HTR-8/SVneo (cell line): ENCODE results near the gene DBP.

Experiments
- DNase-seq: peaks from one replicate; pipeline ENCODE4 v3.0.0; 2011; ENCODE audit warnings: low spot score, mixed read lengths; ENCODE audit not compliant: insufficient read length
- FAIRE-seq: peaks from 2 replicates; lab custom pipeline; 2011; peaks lifted over from hg19 to GRCh38; lab: Jason Lieb, UNC

Gene DBP

GRCh38 chr19:48616041-48616436 is 21.1 kb downstream of the DBP start:
- FAIRE-seq (no peak), DNase-seq (no peak)

GRCh38 chr19:48615231-48616040 is 21.7 kb downstream of the DBP start:
- FAIRE-seq: no peak
- no peak for DNase-seq

- no peak for DNase-seq
- FAIRE-seq: no peak
Measured at GRCh38 chr19:48614436-48615230, 22.5 kb downstream of the DBP start, which contains the start of gene FAM83E. Gene FAM83E (minus strand): TSS chr19:48615076. CDS start chr19:48613372, 1,704 bp downstream.

- DNase-seq: no peak
Measured at GRCh38 chr19:48613852-48614435, 23.2 kb downstream of the DBP start.

GRCh38 chr19:48613024-48613851 is 23.9 kb downstream of the DBP start:
- DNase-seq: no peak
- no peak for FAIRE-seq

More at GRCh38 chr19:48613852-48614435, 23.2 kb downstream of the DBP start:
- FAIRE-seq: no peak

- DNase-seq (no peak), FAIRE-seq (no peak)
Measured at GRCh38 chr19:48611872-48612271, 25.3 kb downstream of the DBP start.

- DNase-seq: no peak
Measured at GRCh38 chr19:48609571-48610108, 27.5 kb downstream of the DBP start.

GRCh38 chr19:48608798-48609263 is 28.3 kb downstream of the DBP start:
- peak; percentile 81 for DNase-seq
- no peak for FAIRE-seq

More at GRCh38 chr19:48609571-48610108, 27.5 kb downstream of the DBP start:
- FAIRE-seq: no peak

GRCh38 chr19:48607359-48607755 is 29.8 kb downstream of the DBP start:
- DNase-seq (no peak), FAIRE-seq (no peak)

- DNase-seq: no peak
- FAIRE-seq: no peak
Measured at GRCh38 chr19:48606463-48607358, 30.5 kb downstream of the DBP start, which contains the start of gene SPACA4. Gene SPACA4 (plus strand): TSS chr19:48606742. CDS start chr19:48606979, 237 bp downstream.

GRCh38 chr19:48603850-48604249 is 33.3 kb downstream of the DBP start:
- FAIRE-seq (no peak), DNase-seq (no peak)

- FAIRE-seq (no peak), DNase-seq (no peak)
Measured at GRCh38 chr19:48603449-48603848, 33.7 kb downstream of the DBP start.

- FAIRE-seq (no peak), DNase-seq (no peak)
Measured at GRCh38 chr19:48603001-48603400, 34.2 kb downstream of the DBP start.

- DNase-seq (no peak), FAIRE-seq (no peak)
Measured at GRCh38 chr19:48600679-48601417, 36.3 kb downstream of the DBP start.

GRCh38 chr19:48598996-48599700 is 38.0 kb downstream of the DBP start:
- FAIRE-seq: no peak

GRCh38 chr19:48596679-48597465 is 40.3 kb downstream of the DBP start:
- peak; percentile 40 for FAIRE-seq
- DNase-seq: no peak

More at GRCh38 chr19:48598996-48599700, 38.0 kb downstream of the DBP start:
- DNase-seq: no peak
